Mesangial cell (primary cell): ENCODE data around the gene SPSB1. TPM values are rescaled to one million over a fixed set of nuclear protein-coding genes. Genes with fewer than 3 reads are reported as not detected.

ENCODE experiments used
- total RNA-seq: library from RNA; depleted of rRNA; stranded (reverse); fragments of >200 nt; gene quantifications from 2 replicates; pipeline ENCODE4 v1.2.3, GENCODE V29; 2015

SPSB1 gene
- total RNA-seq: 47.3 and 102 TPM in 2 replicates

GRCh38 chr1:9292361-9293240 lies at the start of gene SPSB1:
Gene SPSB1, plus strand, starts transcription at chr1:9292894. Its CDS starts 62,998 bp downstream, at chr1:9355892.

Other genes starting within 250 kb of the SPSB1 start
- gene SLC2A5, start 223.3 kb upstream of the SPSB1 start, total RNA-seq: 0.33 and 0.51 TPM in 2 replicates
- gene GPR157, start 163.8 kb upstream of the SPSB1 start, total RNA-seq: 1.8 and 2.4 TPM in 2 replicates
- gene H6PD, start 58.1 kb upstream of the SPSB1 start, total RNA-seq: 14.0 and 59.1 TPM in 2 replicates
- gene SLC25A33, start 246.6 kb downstream of the SPSB1 start, total RNA-seq: 4.7 and 7.0 TPM in 2 replicates